Ovary (tissue), 9 donors: Measurements from ENCODE around the gene MAD1L1. TPM values are rescaled to one million over a fixed set of nuclear protein-coding genes. Genes with fewer than 3 reads are reported as not detected.

ENCODE experiments used
- DNase-seq, 5 donors: peaks; one replicate each; pipeline ENCODE4 v3.0.0-alpha.2; 2019 to 2020
- H3K27ac ChIP-seq, 2 donors: fragments of 200-600 bp; one replicate each; pipeline versions ENCODE4 v1.5.1 to v1.8.0; 2019 to 2022
- H3K27me3 ChIP-seq: fragments of 200-600 bp; one replicate; pipeline ENCODE4 v1.8.0; 2022
- H3K36me3 ChIP-seq: fragments of 200-600 bp; sonication (generic); one replicate; pipeline ENCODE4 v1.5.1; 2019
- H3K4me1 ChIP-seq: one replicate; pipeline ENCODE4 v1.8.1; 2013; ENCODE audit warnings: mild to moderate bottlenecking, moderate library complexity; ENCODE audit not compliant: insufficient read depth
- H3K4me3 ChIP-seq: fragments of 200-600 bp; sonication (generic); one replicate; pipeline ENCODE4 v1.5.1; 2017
- H3K9me3 ChIP-seq, 2 donors: fragments of 200-600 bp in 1 of 2; sonication (generic) in 1 of 2; one replicate each; pipeline versions ENCODE4 v1.5.1 to v1.8.1; 2013 to 2019; ENCODE audit warnings: mild to moderate bottlenecking in 1 of 2, moderate library complexity in 1 of 2
- EP300 ChIP-seq: sonication (generic); formaldehyde crosslinking; IDR thresholded peaks from one replicate; pipeline ENCODE4 v1.6.1; 2017; ENCODE audit warnings: antibody characterized with exemption
- POLR2A ChIP-seq: fragments of 450-650 bp; IDR thresholded peaks from one replicate; pipeline ENCODE4 v1.6.1; 2017; ENCODE audit warnings: antibody characterized with exemption, mild to moderate bottlenecking, moderate library complexity
- WGBS, 3 donors: extraction: QIAGEN DNeasy Blood & Tissue Kit in 1 of 3; methylation state at CpG; one replicate each; pipeline versions ENCODE4 v1.1.5 to v1.1.7; 2013 to 2017; 5-methylcytosine and 5-hydroxymethylcytosine counted together
- intact Hi-C, 4 donors: fragments of 100-400 bp; cut with DNase I; formaldehyde crosslinking; loops; one replicate each; pipeline versions ENCODE4 v1.11.0 to v1.15.1; 2022 to 2023
- polyA plus RNA-seq, 2 donors: library from polyadenylated mRNA; stranded (reverse); fragments of 200-250 nt in 1 of 2; fragments of 350-450 nt in 1 of 2; fragmentation: Illumina TruSeq in 1 of 2; extraction: RNeasy Lipid Tissue Mini Kit (QIAGEN cat#74804) in 1 of 2; gene quantifications; one replicate each; pipeline ENCODE4 v1.2.3, GENCODE V29; 2013 to 2014
- total RNA-seq, 7 donors: library from RNA; depleted of rRNA in 2 of 7; stranded (reverse); fragments of >200 nt in 2 of 7; fragmentation: NEBNext Ultra II Directional in 3 of 7; extraction: Animal tissue kit (Norgen Biotek cat#: 25700) in 3 of 7; gene quantifications; one replicate each; pipeline versions ENCODE4 v1.1.0 to v1.2.4, GENCODE V29; 2016 to 2023
- TF ChIP-seq, protein P1 (sequence below), 3 donors: fragments of 450-650 bp in 2 of 3; fragments of 200-600 bp in 1 of 3; IDR thresholded peaks; one replicate each; pipeline versions ENCODE4 v1.5.1 to v1.8.0; 2016 to 2022; ENCODE audit warnings: antibody characterized with exemption in 3 of 3, mild to moderate bottlenecking in 1 of 3
- donor health status: DM: no; HTN: no; CAD: no; lungs with moderate emphysema.
- donor health status: DM: no; HTN: no; CAD: no.
- donor health status: Bipolar disorder and iron deficiency.
- donor health status: DM: yes; HTN: yes; CAD: no.
- donor health status: DM: no; HTN: no; CAD: no.
- donor health status: DM: yes; HTN: yes; CAD: no.

MAD1L1 gene
- total and polyA plus RNA-seq, 9 donors: 5.9 to 36.6 (median 22.8) TPM

DNA sequence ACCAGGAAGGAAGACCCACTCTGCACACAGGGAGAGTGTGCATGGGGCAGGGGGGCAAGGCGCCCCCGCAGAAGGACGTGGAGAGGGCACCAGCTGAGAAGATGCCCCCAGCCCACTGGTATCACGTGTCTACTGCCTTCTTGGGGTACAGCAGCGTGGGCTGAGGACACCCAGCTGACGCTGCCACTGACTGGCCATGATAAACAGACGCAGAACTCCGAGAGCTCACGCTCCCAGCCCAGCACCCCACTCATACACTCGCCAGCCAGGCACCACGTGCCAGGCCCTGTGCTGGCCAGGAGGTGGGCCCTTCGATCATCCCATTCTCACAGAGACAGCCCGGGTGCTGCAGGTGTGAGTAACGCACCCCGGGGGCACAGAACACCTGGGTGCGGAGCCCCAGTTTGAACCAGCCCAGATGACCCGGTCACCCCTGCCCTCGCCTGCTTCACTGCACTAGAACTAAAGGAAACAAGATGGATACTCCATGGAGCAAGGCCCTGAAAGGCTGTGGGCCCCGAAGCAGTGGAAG, 199.8 kb downstream of the MAD1L1 start:
- H3K36me3 ChIP-seq: no peaks in the 10 kb centered on the region
- H3K4me1 ChIP-seq: peaks cover 12% of the 10 kb centered on the region
- no peak overlapping the region for H3K27ac ChIP-seq
- DNase-seq: peak in 1 of 5 donors; percentile 17
- no peak for TF ChIP-seq EP300
- TF ChIP-seq POLR2A: no peak
- TF ChIP-seq, protein P1, sequence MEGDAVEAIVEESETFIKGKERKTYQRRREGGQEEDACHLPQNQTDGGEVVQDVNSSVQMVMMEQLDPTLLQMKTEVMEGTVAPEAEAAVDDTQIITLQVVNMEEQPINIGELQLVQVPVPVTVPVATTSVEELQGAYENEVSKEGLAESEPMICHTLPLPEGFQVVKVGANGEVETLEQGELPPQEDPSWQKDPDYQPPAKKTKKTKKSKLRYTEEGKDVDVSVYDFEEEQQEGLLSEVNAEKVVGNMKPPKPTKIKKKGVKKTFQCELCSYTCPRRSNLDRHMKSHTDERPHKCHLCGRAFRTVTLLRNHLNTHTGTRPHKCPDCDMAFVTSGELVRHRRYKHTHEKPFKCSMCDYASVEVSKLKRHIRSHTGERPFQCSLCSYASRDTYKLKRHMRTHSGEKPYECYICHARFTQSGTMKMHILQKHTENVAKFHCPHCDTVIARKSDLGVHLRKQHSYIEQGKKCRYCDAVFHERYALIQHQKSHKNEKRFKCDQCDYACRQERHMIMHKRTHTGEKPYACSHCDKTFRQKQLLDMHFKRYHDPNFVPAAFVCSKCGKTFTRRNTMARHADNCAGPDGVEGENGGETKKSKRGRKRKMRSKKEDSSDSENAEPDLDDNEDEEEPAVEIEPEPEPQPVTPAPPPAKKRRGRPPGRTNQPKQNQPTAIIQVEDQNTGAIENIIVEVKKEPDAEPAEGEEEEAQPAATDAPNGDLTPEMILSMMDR (IDR thresholded peaks at IDR 0.05): no peak
- H3K9me3 ChIP-seq: no peaks in the 10 kb centered on the region
- 83 to 85% (median 84%) methylated on average over 19 of the region's 19 CpGs for WGBS, 3 donors
- intact Hi-C loops: no loop called here
- H3K4me3 ChIP-seq: no peak overlapping the region
- H3K27me3 ChIP-seq: no peaks in the 10 kb centered on the region

DNA sequence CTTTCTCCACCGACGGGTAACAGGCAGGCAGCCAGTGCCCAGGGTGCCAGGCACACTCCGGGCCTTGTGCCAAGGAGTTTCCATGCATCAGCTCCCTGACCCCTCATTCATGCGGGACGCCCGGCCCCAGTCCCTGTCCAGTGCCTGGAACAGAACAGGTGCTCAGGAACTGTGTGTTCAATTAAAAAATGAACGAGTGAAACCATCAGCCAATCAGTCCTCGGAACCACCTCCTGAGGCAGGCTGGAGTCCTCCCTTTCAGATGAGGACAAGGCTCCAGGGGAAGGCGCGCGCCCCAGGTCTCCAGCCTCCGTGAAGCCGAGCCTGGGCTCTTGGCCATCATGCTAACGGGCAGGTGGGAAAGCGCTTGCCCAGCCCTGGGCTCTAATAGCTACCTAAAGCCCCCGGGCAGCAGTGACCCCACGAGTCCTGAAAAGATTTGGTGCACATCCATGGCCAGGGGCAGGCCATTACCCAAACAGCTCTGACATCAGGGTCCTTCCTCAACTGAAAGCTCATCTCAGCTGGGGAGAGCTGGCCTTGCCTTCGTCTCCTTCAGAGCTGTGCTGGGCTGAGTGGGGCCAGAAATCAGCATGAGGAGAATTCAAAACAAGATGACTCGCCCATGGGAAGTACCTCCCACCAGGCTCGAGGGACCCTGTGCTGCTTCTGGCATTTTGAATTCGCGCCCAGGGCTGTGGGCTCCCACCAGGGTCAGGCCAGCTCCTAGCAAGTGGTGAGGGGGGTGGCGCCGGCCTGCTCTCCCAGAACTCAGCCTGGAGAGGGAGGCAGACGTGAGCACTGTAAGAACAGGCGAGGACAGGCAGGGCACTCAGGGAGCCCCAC, 200.5 kb downstream of the MAD1L1 start:
- WGBS, 3 donors: 52 to 63% (median 54%) methylated on average over 26 of the region's 26 CpGs
- peak in 1 of 5 donors; percentile 21 for DNase-seq
- H3K27ac ChIP-seq: no peak overlapping the region
- no peak overlapping the region for H3K4me3 ChIP-seq
- TF ChIP-seq POLR2A (no peak), EP300 (no peak)
- TF ChIP-seq, protein P1 (IDR thresholded peaks at IDR 0.05): no peak
- intact Hi-C loops: no loop called here
- no peaks in the 10 kb centered on the region for H3K27me3 ChIP-seq
- H3K36me3 ChIP-seq: no peaks in the 10 kb centered on the region
- peaks cover 9% of the 10 kb centered on the region for H3K4me1 ChIP-seq
- no peaks in the 10 kb centered on the region for H3K9me3 ChIP-seq

DNA sequence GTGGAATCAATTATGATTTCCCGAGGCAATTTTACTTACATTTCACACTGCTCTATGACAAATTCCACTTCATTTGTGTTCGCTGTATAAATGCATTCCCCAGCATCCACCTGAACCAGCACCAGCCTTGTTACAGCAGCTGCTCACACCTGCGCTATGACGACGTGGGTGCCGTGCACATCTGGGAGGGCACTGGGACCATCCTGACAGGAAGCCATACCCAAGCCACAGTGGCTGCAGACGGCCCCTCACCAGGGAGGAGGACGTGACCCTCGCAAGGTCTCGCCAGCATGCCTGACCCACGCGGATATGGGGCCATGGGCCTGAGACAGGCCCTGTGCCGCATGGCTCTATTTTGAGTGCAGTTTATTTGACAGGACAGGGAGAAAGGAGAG, 201.3 kb downstream of the MAD1L1 start:
- Histone ChIP-seq H3K27ac (no peak overlapping the region), H3K9me3 (no peaks in the 10 kb centered on the region), H3K4me3 (no peak overlapping the region), H3K27me3 (no peaks in the 10 kb centered on the region), H3K4me1 (peaks cover 6% of the 10 kb centered on the region), H3K36me3 (no peaks in the 10 kb centered on the region)
- DNase-seq: peak in 1 of 5 donors; percentile 13
- TF ChIP-seq POLR2A (no peak), EP300 (no peak)
- TF ChIP-seq, protein P1 (IDR thresholded peaks at IDR 0.05): no peak
- intact Hi-C loops: no loop called here
- WGBS, 3 donors: 76 to 86% (median 83%) methylated on average over 13 of the region's 13 CpGs

DNA sequence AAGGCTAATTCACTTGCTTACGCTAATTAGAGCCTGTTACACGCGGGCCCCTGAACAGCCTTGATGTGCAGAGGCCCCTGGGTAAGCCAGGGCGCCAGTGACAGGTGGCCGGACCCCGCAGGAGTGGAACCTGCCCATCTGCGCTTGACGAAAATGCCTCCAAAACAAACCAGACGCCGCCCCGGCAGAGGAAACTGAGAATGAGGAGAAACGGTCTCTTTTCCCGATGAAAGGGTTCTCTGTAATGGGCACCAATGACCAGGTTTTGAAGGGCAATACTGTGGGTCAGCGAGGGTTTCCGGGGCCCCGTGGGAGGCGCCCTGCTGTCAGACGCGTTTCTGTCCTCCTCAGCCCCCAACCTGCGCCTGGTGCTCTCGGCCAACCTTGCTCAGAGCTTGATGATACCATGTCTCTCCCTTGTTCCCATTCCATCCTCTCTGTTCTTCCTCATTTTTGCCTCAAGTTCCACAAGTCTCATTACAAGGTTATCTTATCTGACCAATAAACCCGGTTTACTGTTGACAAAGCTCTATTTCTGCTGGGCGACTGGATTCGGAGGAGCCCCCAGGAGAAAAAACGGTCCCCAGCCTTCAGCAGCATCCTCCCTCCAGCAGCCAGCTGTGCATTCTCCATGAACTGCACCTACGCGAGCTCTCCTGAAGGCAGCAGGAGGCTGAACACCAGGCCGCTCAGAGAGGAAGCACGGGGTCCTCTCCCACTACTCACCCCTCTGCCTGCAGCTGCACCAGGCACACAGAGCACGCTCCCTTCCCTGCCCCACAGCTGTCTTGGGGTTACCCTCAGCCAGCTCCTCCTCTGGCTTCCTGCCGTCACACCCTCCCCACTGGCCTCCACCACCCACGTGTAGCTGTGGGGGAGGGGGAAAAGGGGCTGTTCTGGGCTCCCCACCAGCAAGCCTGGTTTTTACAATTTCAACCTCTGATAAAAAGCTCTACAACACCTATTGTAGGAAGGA, 202.0 kb downstream of the MAD1L1 start:
- peak in 1 of 5 donors; percentile 18 for DNase-seq
- 66 to 73% (median 70%) methylated on average over 32 of the region's 32 CpGs for WGBS, 3 donors
- Histone ChIP-seq H3K27me3 (no peaks in the 10 kb centered on the region), H3K4me3 (no peak overlapping the region), H3K4me1 (peaks cover 6% of the 10 kb centered on the region), H3K9me3 (no peaks in the 10 kb centered on the region), H3K27ac (no peak overlapping the region), H3K36me3 (no peaks in the 10 kb centered on the region)
- intact Hi-C loops: no loop called here
- TF ChIP-seq POLR2A: no peak
- TF ChIP-seq, protein P1 (IDR thresholded peaks at IDR 0.05): no peak
